ENCODE results near the gene FOXL1.

FOXL1 gene

DNA sequence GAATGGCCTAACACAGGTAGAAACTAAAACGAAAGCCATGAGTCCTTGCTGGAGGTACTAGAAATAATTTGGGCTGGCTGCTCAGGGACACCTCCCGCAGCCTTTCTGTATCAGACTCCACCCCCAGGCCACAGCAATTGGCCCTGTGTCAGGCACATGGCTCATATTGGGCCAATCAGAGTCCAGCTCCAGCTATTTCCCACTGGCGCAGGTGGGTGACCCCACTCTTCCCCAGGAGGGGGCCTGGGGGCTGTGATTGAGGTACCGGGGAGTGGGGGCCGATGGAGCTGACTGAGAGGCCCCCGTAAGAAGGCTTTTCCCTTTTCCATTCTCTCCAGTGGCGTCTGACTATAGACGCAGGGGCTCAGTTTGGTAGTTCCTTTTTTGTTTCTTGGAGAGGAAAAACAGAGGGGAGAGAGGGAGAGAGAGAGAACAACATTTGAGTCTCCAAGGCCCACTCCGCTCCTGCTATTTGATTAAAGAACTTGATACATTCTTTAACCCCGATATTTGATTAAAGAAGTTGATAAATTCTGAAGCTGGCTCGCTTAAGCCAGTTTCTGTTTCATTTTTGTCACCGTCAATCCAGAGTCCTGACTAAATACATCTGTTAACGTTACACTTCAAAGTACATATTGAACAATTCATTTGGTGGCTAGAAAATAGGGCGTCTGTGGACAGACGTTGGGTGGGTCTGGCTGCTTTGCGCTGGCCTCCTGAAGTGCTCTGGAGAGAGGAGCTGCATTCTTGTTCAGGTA is 26.3 kb downstream of the FOXL1 start:
- peak in 1 of 2 donors; percentile 3 for DNase-seq (ENCODE audit: low read depth in 2 of 2)

DNA sequence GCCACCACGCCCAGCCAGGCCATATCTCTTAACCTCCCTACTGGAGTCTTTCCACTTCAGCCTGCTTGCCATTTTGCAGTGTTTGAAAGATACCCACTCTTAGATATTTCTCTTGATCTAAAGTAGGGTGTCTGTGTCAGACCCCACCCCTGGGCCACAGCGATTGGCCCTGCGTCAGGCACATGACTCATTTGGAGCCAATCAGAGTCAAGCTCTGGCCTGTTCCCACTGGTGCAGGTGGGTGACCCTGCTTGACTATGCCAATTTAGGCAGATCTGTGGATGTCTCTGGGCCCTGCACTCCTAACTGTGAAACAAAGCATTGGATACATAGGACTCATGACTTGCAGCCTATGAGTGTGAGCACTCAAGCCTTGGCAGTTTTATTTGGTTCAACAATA is 27.6 kb downstream of the FOXL1 start:
- DNase-seq (ENCODE audit: low read depth in 2 of 2) = no peak

DNA sequence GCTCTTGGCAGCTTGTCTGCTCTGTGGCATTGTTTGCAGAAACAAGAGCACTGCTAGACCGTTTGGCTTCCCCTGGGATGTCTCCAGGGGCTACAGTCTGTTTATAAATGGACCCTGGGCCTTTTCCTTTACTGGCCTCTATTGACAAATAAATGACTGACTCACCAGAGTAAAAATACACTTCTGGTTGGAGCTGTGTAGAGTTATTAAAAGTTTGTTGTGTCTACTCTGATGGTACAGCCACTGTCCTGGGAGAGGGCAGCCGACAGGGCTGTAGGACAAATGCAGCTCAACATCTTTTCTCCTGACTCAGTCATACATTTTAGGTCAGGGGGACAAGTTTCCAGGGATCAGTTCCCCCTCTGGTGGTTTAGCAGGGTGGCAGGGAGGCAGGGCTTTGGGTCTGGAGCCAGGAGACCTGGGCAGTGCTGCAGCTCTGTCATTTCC is 30.0 kb downstream of the FOXL1 start:
- DNase-seq (ENCODE audit: low read depth in 2 of 2) = no peak

DNA sequence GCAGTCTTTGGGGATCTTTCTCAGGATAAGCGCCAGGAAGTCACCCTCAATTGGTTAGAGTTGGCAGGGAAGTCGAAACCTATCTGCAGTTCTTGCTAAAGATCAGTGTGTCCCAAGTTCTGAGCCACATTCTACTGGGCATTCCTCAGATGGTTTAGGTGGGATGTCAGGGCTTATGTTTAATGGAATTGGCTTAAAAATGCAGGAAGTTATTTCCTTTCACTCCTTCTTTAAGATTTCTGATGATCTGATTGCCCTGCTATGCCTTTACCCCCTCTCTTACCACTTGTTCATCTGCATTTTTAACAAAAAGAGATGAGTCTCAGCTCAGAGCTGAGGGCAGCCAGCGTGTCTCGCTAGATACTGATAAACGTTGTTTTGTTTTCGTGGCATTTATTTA is 30.8 kb downstream of the FOXL1 start:
- DNase-seq (ENCODE audit: low read depth in 2 of 2) = no peak

DNA sequence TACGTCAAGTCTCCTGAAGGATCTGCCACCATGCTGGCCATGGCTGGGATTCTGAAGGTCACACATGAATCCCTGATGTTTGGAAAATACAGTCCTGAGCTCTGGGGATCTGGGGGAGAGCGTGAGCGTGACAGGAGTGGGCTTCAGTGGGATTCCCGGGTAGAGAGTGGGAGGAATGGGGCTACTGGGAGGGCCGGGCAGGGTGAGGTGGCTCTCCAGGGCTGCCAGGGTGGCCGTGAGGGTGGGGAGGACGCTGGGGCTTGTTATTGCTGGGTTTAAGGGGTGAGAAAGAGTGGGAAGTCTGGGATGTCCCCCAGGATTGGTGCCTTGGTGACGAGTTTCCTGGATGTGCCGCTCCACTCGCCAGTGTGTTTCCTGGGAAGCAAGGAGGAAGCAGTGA is 31.3 kb downstream of the FOXL1 start:
- no peak for DNase-seq (ENCODE audit: low read depth in 2 of 2)

DNA sequence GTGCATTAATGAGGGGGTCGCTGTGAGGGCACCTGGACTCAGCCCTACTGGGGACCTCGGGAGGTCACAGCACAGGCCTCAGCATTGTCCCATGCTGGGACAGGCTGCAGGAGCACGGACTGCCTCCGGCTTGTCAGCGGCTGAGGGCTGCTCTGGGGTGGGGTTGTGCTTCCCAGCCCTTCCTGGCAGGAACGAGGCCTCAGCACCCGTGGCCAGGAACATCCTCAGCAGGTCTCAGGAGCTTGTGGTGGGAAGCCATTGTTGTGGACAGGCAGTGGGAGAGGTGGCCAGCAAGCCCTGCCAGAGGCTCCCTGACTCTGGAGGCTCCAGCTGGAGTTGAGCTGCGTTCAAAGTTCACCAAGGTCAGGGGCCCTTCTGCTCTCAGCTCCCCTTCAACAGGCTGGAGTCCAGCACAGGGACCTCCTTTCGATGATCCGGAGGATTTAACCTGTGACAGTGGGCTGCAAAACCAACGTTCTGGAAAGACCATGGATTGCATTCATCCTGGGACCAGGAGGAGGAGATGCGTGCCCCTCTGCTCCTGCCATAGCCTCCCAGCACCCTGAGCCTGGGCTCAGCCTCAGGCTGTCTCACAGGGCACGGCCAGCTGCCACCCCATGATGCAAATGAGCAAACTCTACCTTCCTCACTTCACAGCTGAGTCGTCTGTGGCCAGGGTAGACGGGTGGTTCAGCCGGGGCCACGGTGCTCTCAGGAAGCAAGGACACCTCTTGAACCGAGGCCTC is 32.6 kb downstream of the FOXL1 start:
- no peak for DNase-seq (ENCODE audit: low read depth in 2 of 2)

DNA sequence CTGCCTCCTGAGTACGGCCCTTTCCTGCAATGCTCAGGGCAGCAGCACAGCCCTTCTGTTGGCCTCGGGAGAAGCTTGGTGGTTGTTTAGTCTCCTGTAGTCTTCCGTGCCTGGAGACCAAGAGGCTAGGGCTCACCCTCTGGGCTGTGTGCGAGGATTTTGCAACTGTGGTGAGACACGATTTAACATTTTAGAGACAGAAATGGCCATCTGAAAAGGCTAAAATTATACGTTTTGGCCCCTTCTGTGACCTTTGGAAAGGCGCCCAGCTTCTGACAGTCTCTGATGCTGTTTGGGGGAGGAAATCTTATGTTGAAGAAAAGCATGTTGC is 33.1 kb downstream of the FOXL1 start:
- no peak for DNase-seq (ENCODE audit: low read depth in 2 of 2)

DNA sequence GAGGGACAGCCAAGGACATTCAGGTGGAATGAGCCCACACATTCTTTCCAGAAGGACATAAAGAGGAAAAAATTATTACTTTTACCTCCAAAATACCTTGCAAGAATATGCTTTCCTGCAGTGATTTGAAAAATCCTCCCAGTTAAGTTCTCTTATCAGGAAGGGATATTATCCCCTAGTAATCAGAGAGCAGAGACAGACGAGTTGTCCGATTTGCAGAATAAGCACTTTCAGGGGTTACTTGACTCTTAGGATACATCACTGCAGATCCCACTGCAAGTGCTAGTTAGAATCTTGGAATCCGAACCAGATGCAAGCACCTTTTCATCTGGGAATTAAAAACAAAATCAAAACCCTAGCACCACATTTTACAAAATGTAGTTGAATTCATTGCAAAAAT is 33.6 kb downstream of the FOXL1 start:
- DNase-seq (ENCODE audit: low read depth in 2 of 2) = no peak

DNA sequence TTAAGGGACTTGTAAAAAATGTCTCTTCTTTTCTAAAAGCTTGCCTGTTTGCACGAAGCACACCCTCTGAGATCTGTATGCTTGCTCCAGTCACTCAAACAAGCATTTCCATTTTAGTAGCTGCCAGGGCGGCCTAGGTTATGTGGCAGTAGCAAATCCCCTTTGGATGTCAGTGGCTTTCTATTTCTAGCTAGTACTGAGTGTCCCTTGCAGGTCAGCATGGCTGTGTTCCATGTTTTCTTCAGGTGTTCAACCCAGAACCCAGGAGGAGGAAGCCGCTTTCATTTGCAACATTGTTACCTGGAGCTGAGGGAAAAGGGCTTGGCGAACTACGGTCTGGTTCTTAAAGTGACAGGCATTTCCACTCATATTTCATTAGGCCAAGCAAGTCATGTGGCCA is 36.4 kb downstream of the FOXL1 start:
- DNase-seq (ENCODE audit: low read depth in 2 of 2) = no peak

DNA sequence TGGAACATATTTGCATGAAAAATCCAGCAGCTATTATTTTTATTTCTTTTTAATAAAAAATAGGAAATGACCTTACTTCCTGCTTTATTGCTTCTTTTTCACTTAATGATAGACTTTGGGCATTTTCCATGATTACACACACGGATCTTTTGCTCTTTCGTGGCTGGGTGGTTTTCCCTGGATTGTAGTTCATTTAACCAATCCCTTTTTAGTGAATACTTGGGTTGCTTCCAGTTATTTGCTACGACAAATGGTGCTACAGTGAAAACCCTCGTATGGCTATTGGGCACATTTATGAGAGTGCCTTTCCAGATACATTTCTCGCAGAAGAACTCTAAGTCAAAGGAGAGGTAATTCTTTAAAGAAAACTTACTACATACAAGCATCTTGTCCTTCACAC is 38.6 kb downstream of the FOXL1 start:
- DNase-seq (ENCODE audit: low read depth in 2 of 2) = no peak

DNA sequence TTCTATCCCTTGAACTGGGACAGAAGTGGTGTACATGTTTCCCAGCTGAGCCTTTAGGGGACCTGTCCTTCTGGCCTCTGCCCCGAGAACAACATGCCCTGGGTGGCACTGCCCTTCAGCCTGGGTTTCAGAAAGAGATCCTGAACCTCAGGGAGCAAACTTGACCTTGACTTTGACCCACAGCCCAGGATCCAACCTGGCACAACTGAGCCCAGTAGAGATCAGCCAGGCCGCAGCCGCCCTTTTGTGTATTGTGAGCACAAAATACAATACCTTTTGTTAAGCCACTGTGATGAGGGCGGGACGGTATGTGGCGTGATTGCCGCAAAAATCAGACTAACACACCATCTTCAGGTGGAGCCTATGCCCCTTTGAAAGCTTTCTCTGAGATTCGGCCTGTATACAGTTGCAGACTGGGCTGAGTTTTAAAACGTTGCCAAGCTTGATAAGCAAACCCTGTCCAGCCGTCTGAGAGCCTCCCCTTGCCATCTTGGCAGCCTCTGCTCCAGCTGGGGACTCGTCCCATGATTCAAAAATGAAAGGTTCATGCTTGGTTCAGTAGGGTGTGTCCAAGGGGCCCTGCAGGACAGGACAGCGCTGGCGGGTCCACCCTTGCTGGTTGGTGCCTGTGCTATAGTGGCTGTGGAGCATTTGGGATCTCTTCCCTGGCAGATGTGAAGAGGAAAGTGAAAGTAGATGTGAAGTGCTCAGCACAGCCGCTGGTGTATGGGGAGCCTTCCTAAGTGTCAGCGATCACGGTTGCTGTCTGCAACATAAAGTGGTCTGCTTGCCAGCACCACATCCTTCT is 40.3 kb downstream of the FOXL1 start:
- no peak for DNase-seq (ENCODE audit: low read depth in 2 of 2)

DNA sequence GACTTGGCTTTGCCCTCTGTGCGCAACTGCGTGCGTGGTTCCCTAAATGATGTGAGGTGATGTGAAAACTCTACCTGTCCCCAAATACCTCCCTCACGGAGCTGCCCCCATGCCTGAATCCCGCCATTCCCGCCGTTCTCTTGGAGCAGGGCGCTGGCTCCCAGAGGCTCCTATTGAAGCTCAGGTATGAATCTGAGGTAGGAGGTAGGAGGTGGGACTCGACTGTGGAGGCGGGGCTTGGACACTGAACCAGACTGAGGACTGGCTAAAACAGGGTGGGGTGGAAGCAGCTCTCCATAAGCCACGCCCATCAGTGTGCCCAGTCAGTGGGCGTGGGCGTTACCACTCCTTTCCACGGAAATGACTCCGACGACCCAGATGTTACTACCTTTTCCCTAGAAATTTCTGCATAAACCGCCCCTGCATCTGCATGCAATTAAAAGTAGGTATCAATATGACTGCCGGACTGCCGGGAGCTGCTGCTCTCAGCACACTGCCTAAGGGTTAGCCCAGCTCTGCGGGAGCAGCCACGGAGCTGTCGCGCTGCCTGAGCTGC is 41.0 kb downstream of the FOXL1 start:
- DNase-seq (ENCODE audit: low read depth in 2 of 2) = no peak

DNA sequence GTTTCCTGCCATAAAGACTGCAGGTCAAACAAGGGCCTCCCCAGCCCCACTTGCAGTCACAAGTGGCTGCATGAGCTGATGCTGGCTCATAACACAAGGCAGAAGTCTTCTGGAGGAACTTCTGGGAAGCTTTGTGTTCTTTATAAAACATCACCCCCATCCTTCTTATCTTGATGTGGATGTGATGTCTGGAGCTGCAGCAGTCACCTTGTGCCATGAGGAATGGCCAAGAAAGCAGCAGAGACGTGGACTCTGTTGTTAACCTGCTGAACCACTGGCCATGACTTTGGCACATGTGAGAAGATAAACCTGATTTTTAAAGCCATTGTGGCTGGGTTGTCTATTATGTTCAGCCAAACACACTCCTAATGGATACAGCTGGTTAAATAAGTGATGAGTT is 41.8 kb downstream of the FOXL1 start:
- no peak for DNase-seq (ENCODE audit: low read depth in 2 of 2)

DNA sequence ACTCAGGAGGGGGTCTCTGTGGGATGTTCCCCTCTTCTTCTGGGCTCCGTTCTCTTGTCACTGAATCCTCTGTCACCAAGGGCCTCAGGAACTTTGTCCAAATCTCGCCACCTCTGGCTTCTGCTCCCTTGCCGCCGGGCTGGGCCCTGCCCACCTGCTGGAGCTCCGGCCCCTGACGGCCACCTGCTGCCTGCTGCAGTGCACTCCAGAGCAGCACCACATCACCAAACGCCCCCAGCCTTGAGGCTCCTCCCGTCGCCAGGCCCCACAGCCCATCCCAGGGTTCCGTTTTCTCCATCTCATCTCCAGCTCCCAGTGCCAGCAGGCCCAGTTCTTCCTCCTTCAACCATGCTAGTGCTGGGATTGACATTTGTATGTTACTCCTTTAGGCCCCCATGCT is 43.6 kb downstream of the FOXL1 start:
- DNase-seq (ENCODE audit: low read depth in 2 of 2) = no peak

DNA sequence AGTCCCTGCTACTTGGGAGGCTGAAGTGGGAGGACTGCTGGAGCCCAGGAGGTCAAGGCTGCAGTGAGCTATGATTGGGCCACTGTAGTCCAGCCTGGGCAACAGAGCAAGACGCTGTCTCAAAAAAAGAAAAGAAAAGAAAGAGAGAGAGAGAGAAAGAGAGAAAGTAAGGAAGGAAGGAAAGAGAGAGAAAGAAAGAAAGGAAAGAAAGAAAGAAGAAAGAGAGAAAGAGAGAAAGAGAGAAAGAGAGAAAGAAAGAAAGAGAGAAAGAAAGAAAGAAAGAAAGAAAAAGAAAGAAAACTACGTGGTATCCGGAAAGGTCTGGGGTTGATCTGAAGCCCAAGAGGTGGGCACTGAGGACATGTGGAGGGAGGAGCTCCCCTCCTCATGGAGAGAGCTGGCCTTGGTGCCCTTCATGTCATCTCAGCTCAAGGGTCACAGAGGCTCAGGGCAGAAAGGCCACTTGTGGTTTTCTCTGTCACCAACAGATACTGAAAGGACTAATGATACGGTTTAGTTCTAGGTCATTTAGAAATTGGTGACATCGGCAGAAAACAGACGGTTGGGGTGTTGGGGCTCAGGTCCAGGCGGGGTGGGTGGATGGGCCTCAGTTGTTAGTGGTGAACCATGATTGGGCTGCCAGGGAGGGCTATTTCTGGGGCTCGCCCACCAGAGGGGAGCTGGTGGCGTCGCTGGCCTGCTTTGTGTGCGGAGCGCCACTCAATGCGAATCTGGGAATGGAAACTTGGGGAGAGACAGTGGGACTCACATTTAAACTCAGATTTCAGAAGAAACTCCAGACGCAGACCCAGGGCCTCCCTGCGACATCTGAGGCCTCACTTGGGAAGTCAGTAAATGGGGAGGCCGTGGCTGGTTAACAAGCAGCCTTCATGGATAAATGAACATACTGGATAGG is 44.6 kb downstream of the FOXL1 start:
- no peak for DNase-seq (ENCODE audit: low read depth in 2 of 2)

DNA sequence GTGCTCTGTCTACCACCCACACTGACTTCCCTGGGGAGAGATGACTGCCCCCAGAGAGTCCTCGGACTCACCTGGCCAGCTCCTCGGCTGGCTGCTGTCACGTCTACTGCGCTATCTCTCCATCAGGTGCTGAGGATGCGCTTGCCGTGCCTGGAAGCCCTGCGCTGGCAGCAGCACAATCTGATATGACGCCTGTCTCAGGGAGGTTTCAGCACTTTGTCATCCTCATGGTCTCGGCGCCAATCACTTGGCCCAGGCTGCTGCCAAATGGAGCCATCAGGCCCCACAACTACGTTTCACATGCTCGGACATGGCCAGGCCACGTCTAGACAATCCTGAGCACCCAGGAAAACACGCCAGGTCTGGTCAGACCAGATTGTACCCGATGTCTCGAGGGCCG is 46.7 kb downstream of the FOXL1 start:
- no peak for DNase-seq (ENCODE audit: low read depth in 2 of 2)

DNA sequence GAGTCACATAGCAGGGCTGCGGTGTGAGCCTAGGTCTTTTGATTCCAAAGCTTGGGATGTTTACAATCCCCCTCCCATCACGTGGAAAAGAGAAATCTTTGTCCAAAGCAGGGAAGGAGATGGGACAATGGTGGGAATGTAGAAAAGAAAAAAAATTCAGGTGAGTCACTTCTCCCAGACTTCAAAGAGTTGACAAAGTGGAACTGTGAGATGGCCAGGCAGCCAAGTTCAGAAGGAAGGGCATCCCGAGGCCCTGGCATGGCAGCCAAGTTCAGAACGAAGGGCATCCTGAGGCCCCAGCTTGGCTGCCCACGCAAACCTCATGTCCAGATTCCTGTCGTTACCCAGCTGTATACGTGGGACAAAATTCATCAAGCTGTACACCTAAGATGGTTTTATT is 47.5 kb downstream of the FOXL1 start:
- DNase-seq (ENCODE audit: low read depth in 2 of 2) = no peak

DNA sequence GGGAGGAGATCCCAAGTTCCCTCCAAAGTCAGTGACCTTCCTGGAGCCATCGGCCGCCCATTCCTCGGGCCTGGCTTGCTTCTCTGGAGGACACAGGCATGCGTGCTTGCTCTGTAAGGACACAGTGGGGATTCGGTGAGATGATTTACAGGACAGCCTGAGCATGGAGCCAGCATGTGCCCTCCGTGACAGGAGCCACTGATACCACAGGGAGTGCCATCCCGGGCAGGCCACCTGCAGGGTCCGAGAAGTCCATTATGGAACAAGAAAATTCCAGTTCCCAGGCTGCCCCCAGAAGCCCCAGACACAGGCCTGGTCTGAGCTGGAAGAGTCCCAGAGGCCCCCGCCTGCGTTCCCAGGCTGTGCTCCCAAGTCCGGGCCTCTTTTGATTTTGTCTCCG is 47.9 kb downstream of the FOXL1 start:
- DNase-seq (ENCODE audit: low read depth in 2 of 2) = no peak

DNA sequence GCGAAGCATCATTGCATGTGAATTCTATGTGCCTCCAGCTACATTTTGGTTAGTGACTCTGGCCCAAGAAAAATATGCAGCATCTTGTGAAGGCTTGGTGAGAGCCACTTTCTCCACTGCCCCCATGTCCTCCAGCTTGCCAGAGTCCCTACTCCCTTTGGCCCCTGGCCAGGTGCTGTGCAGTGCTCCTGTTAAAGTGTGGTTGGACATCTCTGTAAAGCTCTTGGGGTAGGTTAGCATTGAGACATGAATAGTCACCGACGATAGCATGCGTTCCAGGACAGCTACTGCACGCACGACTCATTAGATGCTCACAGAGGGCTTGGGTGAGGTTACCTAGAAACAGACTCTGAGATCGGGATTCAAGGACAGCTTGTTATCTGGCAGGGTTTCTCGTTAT is 48.6 kb downstream of the FOXL1 start:
- DNase-seq (ENCODE audit: low read depth in 2 of 2) = no peak

DNA sequence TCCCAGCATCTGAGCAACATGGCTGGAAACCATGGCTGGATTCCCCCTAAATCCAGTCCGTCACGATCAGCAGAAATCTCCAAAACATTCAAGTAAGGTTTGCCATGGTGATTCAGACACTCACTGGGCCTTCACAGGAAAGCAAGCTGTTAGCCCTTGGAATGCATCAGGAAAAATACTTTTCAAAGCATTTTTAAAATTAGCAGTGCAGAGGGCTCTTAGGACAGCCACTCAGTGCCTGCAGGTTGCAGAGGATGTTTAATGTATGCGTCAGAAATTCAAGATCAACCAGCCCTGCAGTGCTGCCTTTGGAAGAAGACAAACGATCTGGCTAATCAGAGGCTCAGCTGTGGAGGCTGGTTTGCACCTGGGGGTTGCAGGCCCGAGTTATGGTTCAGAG is 50.3 kb downstream of the FOXL1 start:
- no peak for DNase-seq (ENCODE audit: low read depth in 2 of 2)

DNA sequence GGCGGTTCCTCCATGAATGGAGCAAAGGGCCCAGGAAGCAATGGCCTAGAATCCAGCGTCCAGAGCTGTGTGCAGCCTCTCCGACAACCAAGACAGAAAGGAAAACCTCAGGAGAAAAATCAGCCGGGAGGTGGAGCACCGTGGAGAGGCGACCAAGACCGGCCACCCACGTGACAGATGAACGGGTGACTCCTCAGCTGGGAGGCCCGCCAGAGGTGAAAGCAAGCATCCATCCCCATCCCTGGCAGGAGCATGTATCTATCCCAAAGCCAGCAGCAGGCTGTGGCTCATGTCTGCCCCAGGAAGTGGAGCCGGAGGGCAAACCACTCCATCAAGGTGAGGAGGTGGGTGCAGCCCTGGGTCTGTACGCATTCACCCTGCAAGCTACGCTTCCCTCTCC is 52.1 kb downstream of the FOXL1 start:
- DNase-seq (ENCODE audit: low read depth in 2 of 2) = no peak
